BJ (cell line): Measurements from ENCODE around the gene HPCAL1. TPM values are rescaled to one million over a fixed set of nuclear protein-coding genes. Genes with fewer than 3 reads are reported as not detected.

Experiments used
- CTCF ChIA-PET: fragments of 350-600 bp; formaldehyde crosslinking; extraction: SDS; loops from one replicate; lab custom pipeline; 2021; ENCODE audit warnings: antibody characterized with exemption, inconsistent platforms; lab: Yijun Ruan, JAX
- POLR2A ChIA-PET: fragments of 300-600 bp; sonication (Branson Sonifier 250); formaldehyde crosslinking; extraction: SDS; loops from one replicate; lab custom pipeline; 2021; ENCODE audit warnings: antibody characterized with exemption; lab: Charles Lee
- DNase-seq: peaks from one replicate; pipeline ENCODE4 v3.0.0-alpha.2; 2011; ENCODE audit warnings: low read depth
- H3K27me3 ChIP-seq: 2 replicates; pipeline ENCODE4 v1.6.0; 2011; ENCODE audit warnings: low read length; ENCODE audit not compliant: control insufficient read depth, insufficient read depth
- H3K36me3 ChIP-seq: 2 replicates; pipeline ENCODE4 v1.5.1; 2011; ENCODE audit warnings: low read length; ENCODE audit not compliant: control insufficient read depth, insufficient read depth
- H3K4me3 ChIP-seq: 2 replicates; pipeline ENCODE4 v1.5.1; 2011; ENCODE audit warnings: low read depth, mild to moderate bottlenecking, control low read depth, low read length
- polyA plus RNA-seq: library from polyadenylated mRNA; depleted of rRNA; stranded (reverse); fragments of >200 nt; gene quantifications from 2 replicates; pipeline ENCODE4 v1.2.3, GENCODE V29; 2011
- TF ChIP-seq, protein P1 (sequence below): IDR thresholded peaks from 2 replicates; pipeline ENCODE4 v1.5.1; 2011; ENCODE audit warnings: low read depth, mild to moderate bottlenecking, control low read depth, inconsistent platforms, low read length, moderate library complexity; ENCODE audit not compliant: insufficient read depth

The HPCAL1 gene
- polyA plus RNA-seq, 1 experiment, result 17.6 TPM

DNA sequence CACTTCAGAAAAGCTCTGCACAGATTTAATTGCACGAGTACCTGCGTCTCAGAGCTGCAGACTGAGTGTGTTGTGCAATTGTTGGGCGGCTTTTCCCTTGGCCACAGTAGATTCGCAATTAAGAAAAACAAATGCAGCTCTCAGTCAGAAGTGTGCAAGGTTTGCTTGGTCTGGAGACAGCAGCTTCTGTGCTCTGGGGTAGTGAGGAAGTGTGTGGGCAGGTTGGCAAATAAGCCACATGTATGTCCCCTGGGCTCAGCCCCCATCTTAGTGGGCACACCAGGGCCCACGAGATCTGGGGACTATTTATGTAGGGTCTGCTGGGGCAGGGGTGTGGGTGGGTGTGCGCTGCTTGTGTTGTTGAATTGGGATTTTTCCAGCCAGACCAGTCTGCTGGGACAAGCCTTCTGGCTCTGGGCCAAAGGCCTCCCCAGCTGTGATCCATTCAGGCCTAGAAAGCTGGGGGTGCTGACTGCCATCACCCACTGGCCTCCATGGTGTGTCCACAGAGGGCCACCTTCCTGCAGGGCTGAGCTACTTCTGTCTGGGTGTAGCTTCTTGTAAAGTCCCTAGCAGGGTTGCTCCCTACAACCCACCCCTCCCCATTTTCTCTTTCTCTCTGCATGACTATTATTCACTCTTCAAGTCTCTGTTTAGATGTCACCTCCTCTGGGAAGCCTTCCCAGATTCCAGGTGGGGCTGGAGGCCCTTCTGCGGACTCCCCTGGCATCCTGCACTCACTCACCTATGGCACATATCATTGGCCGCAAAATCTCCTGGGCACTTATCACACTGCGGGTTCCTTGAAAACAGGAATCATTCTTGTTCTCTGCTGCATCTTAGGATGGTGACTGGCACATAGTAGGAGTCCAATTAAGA lies 77.6 kb downstream of the HPCAL1 start:
- no peaks in the 10 kb centered on the region for H3K27me3 ChIP-seq
- H3K36me3 ChIP-seq, result no peaks in the 10 kb centered on the region
- POLR2A ChIA-PET, result no interaction called here
- H3K4me3 ChIP-seq, result no peak overlapping the region
- no peak for DNase-seq
- CTCF ChIA-PET, result interaction anchor here (0.6 kb wide), 1 partner anchor 11 kb away, joined by 3 read pairs; no protein-coding TSS in a partner anchor
- TF ChIP-seq, protein P1, sequence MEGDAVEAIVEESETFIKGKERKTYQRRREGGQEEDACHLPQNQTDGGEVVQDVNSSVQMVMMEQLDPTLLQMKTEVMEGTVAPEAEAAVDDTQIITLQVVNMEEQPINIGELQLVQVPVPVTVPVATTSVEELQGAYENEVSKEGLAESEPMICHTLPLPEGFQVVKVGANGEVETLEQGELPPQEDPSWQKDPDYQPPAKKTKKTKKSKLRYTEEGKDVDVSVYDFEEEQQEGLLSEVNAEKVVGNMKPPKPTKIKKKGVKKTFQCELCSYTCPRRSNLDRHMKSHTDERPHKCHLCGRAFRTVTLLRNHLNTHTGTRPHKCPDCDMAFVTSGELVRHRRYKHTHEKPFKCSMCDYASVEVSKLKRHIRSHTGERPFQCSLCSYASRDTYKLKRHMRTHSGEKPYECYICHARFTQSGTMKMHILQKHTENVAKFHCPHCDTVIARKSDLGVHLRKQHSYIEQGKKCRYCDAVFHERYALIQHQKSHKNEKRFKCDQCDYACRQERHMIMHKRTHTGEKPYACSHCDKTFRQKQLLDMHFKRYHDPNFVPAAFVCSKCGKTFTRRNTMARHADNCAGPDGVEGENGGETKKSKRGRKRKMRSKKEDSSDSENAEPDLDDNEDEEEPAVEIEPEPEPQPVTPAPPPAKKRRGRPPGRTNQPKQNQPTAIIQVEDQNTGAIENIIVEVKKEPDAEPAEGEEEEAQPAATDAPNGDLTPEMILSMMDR, result no peak

DNA sequence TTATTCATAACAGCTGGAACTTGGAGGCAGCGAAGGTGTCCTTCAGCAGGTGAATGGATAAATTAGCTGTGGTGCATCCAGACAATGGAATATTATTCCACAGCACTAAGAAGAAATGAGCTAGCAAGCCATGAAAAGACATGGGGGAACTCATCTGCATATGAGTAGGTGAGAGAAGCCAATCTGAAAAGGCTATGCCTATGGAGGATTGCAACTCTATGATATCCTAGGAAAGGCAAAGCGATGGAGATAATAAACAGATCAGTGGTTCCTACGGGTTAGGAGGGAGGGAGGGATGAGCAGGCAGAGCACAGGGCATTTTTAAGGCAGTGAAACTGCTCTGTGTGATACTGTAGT lies 79.3 kb downstream of the HPCAL1 start:
- H3K27me3 ChIP-seq, result no peaks in the 10 kb centered on the region
- DNase-seq, result no peak
- ChIA-PET POLR2A (no interaction called here), CTCF (no interaction called here)
- TF ChIP-seq, protein P1, result no peak
- H3K36me3 ChIP-seq, result no peaks in the 10 kb centered on the region
- no peak overlapping the region for H3K4me3 ChIP-seq

DNA sequence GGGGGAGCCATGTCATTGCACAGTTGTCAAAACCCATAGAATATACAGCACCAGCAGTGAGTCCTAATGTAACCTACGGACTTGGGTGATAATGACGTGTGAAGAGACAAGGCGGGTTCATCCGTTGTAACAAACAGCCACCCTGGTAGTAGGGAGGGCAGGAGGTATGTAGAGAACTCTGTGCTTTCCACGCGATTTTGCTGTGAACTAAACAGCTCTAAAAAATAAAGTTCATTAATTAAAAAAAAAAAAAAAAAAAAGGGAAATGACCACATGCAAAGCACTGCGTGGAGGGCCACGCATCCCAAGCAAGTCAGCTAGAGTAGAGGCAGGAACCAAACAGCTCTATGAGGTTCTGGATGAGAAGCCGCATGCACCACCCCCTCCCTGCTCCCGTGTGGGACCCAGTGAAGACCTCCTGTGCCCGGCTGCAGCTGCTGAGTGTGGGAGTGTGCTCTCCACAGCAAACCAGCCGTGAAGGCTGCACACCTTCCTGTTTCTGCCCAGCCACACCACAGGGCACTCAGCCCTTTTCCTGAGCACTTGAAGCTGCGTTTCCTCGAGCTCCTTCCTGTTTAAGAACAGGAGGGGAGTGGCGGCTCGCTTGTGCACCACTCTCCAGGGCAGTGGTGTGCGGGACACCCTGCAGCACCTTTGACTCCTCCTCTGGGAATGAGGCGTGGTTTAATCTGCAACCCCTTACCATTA lies 79.8 kb downstream of the HPCAL1 start:
- ChIA-PET CTCF (no interaction called here), POLR2A (no interaction called here)
- TF ChIP-seq, protein P1, result no peak
- DNase-seq, result no peak
- H3K4me3 ChIP-seq, result no peak overlapping the region
- H3K27me3 ChIP-seq, result no peaks in the 10 kb centered on the region
- H3K36me3 ChIP-seq, result no peaks in the 10 kb centered on the region

DNA sequence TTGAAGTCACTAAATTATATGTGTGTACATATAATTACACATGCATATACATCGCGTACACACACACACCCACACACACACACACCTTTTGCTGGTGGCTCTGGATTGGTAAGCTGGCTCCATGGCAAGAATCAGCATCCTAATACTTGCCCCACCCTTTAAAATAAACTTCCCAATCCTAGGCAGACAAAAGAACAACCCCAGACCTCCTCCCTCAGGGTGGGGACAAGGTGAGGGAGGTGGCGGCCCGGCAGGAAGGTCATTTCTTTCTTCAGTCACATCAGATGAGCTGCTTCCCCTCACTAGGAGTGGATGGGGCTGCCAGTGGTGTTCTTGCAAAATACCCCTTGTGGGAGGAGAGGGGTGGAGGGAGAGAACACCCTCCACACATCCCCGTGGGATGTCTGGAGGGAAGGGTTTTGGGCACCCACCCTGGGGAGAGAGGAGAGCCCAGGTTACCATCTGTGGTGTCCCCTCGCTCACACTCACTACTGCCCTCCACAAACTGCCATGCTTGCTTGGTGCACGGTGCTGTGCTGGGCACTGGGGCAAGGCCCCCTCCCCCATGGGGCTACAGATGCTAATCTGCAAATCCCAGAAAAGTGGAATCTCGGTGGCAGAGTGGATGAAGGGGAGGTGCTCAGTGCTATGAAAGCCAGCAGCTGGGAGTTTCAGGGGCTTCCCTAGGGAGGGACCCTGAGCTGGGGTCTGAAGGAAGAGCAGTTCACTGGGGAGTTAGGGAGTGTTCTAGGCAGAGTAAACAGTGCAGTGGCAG lies 81.4 kb downstream of the HPCAL1 start:
- POLR2A ChIA-PET, result no interaction called here
- no peak overlapping the region for H3K4me3 ChIP-seq
- no peak for DNase-seq
- H3K36me3 ChIP-seq, result no peaks in the 10 kb centered on the region
- TF ChIP-seq, protein P1, result no peak
- H3K27me3 ChIP-seq, result no peaks in the 10 kb centered on the region
- CTCF ChIA-PET, result interaction anchor here (1.6 kb wide), 1 partner anchor 25 kb away, joined by 4 read pairs; no protein-coding TSS in a partner anchor

DNA sequence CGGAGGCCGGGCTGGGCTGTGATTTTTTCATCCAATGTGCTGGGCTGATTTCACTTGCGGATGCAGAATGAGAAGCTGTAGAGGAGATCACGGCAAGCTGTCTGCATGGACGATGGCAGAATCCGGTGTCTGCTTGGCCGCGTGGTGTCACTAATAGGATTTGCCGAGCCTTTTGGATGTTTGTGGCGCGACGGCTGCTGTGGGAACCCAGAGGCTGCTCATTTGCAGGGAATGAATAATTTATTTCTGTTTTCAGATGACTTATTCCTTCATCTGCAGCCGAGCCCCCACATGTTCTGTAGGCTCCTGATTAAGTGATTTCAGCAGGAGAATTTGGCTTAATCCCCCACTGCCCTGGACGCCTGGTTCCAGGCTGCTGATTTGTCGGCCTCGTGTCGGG lies 82.8 kb downstream of the HPCAL1 start:
- CTCF ChIA-PET, result interaction anchor here (1.4 to 1.6 kb wide), 3 partner anchors 23 to 288 kb away, joined by 3 to 8 read pairs (median 4); no protein-coding TSS in a partner anchor
- TF ChIP-seq, protein P1, result no peak
- no peak for DNase-seq
- no peak overlapping the region for H3K4me3 ChIP-seq
- POLR2A ChIA-PET, result no interaction called here
- no peaks in the 10 kb centered on the region for H3K36me3 ChIP-seq
- H3K27me3 ChIP-seq, result no peaks in the 10 kb centered on the region
